ENCODE measurements around the gene SYT7.

DNA sequence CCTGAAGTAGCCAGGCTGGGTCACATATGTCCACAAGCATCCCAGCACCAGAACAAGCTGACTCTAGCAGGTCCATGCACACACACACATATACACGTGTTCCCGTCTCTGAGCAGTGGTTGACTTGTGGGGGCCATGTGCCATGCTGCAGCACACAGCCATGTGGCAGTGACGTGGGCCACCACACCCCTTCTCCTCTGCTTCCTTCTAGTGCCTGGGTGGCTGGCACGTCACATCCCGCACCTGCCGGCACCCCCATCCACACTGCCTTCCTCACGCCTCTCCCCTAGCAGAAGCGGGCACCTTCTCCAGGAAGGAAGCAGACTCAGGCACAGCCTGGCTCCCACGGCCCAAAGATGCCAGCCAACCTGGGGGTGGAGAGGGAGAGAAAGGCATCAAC is 9.5 kb downstream of the SYT7 start:
- no peak for TF ChIP-seq RXRA (IDR thresholded peaks at IDR 0.05)
- TF ChIP-seq, protein P1, sequence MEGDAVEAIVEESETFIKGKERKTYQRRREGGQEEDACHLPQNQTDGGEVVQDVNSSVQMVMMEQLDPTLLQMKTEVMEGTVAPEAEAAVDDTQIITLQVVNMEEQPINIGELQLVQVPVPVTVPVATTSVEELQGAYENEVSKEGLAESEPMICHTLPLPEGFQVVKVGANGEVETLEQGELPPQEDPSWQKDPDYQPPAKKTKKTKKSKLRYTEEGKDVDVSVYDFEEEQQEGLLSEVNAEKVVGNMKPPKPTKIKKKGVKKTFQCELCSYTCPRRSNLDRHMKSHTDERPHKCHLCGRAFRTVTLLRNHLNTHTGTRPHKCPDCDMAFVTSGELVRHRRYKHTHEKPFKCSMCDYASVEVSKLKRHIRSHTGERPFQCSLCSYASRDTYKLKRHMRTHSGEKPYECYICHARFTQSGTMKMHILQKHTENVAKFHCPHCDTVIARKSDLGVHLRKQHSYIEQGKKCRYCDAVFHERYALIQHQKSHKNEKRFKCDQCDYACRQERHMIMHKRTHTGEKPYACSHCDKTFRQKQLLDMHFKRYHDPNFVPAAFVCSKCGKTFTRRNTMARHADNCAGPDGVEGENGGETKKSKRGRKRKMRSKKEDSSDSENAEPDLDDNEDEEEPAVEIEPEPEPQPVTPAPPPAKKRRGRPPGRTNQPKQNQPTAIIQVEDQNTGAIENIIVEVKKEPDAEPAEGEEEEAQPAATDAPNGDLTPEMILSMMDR (IDR thresholded peaks at IDR 0.05; ENCODE audit: low read depth, low read length, missing input control), result no peak
- TF ChIP-seq JUND (IDR thresholded peaks at IDR 0.05), result no peak
- TF ChIP-seq MAX (IDR thresholded peaks at IDR 0.05), result no peak
- TF ChIP-seq, protein P2, sequence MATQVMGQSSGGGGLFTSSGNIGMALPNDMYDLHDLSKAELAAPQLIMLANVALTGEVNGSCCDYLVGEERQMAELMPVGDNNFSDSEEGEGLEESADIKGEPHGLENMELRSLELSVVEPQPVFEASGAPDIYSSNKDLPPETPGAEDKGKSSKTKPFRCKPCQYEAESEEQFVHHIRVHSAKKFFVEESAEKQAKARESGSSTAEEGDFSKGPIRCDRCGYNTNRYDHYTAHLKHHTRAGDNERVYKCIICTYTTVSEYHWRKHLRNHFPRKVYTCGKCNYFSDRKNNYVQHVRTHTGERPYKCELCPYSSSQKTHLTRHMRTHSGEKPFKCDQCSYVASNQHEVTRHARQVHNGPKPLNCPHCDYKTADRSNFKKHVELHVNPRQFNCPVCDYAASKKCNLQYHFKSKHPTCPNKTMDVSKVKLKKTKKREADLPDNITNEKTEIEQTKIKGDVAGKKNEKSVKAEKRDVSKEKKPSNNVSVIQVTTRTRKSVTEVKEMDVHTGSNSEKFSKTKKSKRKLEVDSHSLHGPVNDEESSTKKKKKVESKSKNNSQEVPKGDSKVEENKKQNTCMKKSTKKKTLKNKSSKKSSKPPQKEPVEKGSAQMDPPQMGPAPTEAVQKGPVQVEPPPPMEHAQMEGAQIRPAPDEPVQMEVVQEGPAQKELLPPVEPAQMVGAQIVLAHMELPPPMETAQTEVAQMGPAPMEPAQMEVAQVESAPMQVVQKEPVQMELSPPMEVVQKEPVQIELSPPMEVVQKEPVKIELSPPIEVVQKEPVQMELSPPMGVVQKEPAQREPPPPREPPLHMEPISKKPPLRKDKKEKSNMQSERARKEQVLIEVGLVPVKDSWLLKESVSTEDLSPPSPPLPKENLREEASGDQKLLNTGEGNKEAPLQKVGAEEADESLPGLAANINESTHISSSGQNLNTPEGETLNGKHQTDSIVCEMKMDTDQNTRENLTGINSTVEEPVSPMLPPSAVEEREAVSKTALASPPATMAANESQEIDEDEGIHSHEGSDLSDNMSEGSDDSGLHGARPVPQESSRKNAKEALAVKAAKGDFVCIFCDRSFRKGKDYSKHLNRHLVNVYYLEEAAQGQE (IDR thresholded peaks at IDR 0.05), result no peak

Data from liver (tissue), 3 donors.